C4-2B (cell line): ENCODE data around the gene SPG7.

Experiments
- CTCF ChIP-seq: fragments of 450-650 bp; conservative IDR thresholded peaks from 2 replicates; pipeline ENCODE4 v1.5.1; 2017; ENCODE audit warnings: mild to moderate bottlenecking
- ZFX ChIP-seq: fragments of 450-650 bp; IDR thresholded peaks from 2 replicates; pipeline ENCODE4 v1.6.1; 2017

- TF ChIP-seq CTCF = no peak
- TF ChIP-seq ZFX = no peak
Observed at GRCh38 chr16:89536886-89537548, 28.8 kb downstream of the SPG7 start.
